AG04449 (cell line): Measurements from ENCODE around the gene ADAM8.

ENCODE experiments used
- CTCF ChIA-PET: fragments of 350-600 bp; formaldehyde crosslinking; extraction: SDS; loops from one replicate; lab custom pipeline; 2021; ENCODE audit warnings: antibody characterized with exemption; lab: Yijun Ruan, JAX
- POLR2A ChIA-PET: fragments of 400-600, 350-600 bp; formaldehyde crosslinking; extraction: SDS; loops from one replicate; lab custom pipeline; 2020; ENCODE audit warnings: antibody characterized with exemption, inconsistent platforms; lab: Yijun Ruan, JAX
- DNase-seq: peaks from one replicate; pipeline ENCODE4 v3.0.0-alpha.2; 2010; ENCODE audit warnings: low read depth, low spot score
- H3K4me3 ChIP-seq: 2 replicates; pipeline ENCODE4 v1.5.1; 2011; ENCODE audit warnings: low read depth, mild to moderate bottlenecking, control low read depth, low read length
- TF ChIP-seq, protein P1 (sequence below): IDR thresholded peaks from one replicate; pipeline ENCODE4 v1.5.1; 2011; ENCODE audit warnings: mild to moderate bottlenecking, moderate library complexity, low read length, control low read depth, inconsistent platforms; ENCODE audit not compliant: insufficient read depth; ENCODE audit errors: missing control alignments

The ADAM8 gene

DNA sequence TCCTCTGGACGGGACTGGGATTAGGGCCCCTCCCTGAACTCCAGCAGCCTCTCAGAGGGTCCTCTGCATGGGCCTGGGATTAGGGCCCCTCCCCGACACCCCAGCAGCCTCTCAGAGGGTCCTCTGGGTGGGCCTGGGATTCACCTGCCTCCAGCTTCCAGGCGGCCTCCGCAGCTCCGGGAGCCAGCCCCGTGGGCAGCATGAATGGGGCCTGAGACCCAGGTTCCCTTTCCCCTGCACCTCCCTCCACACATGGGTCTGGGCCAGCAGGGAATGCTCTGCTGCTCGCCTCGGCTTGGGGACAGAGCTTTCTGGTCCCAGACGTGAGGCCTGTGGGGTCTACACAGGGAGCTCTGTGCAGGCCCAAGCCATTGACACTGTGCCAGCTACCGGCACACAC lies 26.5 kb upstream of the ADAM8 start:
- POLR2A ChIA-PET = no interaction called here
- CTCF ChIA-PET = interaction anchor here (1.3 kb wide), 1 partner anchor 26 kb away, joined by 4 read pairs; no protein-coding TSS in a partner anchor
- TF ChIP-seq, protein P1, sequence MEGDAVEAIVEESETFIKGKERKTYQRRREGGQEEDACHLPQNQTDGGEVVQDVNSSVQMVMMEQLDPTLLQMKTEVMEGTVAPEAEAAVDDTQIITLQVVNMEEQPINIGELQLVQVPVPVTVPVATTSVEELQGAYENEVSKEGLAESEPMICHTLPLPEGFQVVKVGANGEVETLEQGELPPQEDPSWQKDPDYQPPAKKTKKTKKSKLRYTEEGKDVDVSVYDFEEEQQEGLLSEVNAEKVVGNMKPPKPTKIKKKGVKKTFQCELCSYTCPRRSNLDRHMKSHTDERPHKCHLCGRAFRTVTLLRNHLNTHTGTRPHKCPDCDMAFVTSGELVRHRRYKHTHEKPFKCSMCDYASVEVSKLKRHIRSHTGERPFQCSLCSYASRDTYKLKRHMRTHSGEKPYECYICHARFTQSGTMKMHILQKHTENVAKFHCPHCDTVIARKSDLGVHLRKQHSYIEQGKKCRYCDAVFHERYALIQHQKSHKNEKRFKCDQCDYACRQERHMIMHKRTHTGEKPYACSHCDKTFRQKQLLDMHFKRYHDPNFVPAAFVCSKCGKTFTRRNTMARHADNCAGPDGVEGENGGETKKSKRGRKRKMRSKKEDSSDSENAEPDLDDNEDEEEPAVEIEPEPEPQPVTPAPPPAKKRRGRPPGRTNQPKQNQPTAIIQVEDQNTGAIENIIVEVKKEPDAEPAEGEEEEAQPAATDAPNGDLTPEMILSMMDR = no peak
- no peak for DNase-seq
- no peak overlapping the region for H3K4me3 ChIP-seq

GRCh38 chr10:133302230-133302629 lies 25.6 kb upstream of the ADAM8 start:
- CTCF ChIA-PET = interaction anchor here (0.6 kb wide), 1 partner anchor 92 kb away, joined by 3 read pairs; no protein-coding TSS in a partner anchor
- no peak for DNase-seq
- POLR2A ChIA-PET = no interaction called here
- TF ChIP-seq, protein P1 = no peak
- no peak overlapping the region for H3K4me3 ChIP-seq

GRCh38 chr10:133299738-133300137 lies 23.1 kb upstream of the ADAM8 start:
- H3K4me3 ChIP-seq = no peak overlapping the region
- POLR2A ChIA-PET = no interaction called here
- CTCF ChIA-PET = interaction anchor here (1.4 to 1.7 kb wide), 2 partner anchors 8 to 30 kb away, joined by 4 to 13 read pairs; no protein-coding TSS in a partner anchor

GRCh38 chr10:133299224-133299623 lies 22.6 kb upstream of the ADAM8 start:
- CTCF ChIA-PET = interaction anchor here (1.7 kb wide), 1 partner anchor 9 kb away, joined by 13 read pairs; no protein-coding TSS in a partner anchor
- DNase-seq = no peak
- POLR2A ChIA-PET = no interaction called here
- TF ChIP-seq, protein P1 = no peak
- no peak overlapping the region for H3K4me3 ChIP-seq

More at GRCh38 chr10:133299738-133300137, 23.1 kb upstream of the ADAM8 start:
- no peak for DNase-seq
- TF ChIP-seq, protein P1 = no peak

DNA sequence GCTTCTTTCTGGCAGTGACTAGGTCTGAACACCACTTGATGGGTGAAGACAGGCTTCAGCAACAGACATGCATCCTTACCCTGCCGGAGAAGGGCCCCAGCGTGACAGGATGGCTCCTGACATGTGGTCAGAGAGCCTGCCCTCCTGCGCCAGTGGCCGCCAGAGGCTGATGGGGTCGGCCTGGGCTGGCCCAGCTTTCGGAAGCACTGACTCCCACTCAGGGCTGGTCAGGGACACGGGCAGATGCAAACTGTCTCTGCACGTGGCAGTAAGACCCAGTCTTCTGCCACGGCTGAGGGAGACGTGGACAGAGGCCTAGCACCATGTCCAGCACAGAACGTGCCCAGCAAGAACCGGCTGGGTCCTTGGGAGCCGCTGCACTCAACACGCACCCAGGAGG lies 21.8 kb upstream of the ADAM8 start:
- ChIA-PET CTCF (interaction anchor here (0.8 to 1.7 kb wide), 3 partner anchors 9 to 10 kb away, joined by 3 to 13 read pairs (median 4); no protein-coding TSS in a partner anchor), POLR2A (no interaction called here)
- TF ChIP-seq, protein P1 = no peak
- no peak overlapping the region for H3K4me3 ChIP-seq
- no peak for DNase-seq

GRCh38 chr10:133297504-133297903 lies 20.8 kb upstream of the ADAM8 start:
- ChIA-PET POLR2A (no interaction called here), CTCF (interaction anchor here (1.2 kb wide), 1 partner anchor 9 kb away, joined by 3 read pairs; no protein-coding TSS in a partner anchor)

More at GRCh38 chr10:133297504-133297903, 20.8 kb upstream of the ADAM8 start:
- DNase-seq = no peak
- no peak overlapping the region for H3K4me3 ChIP-seq
- TF ChIP-seq, protein P1 = no peak
